Left kidney (tissue), 2 donors: ENCODE measurements around the gene PROC. TPM values are rescaled to one million over a fixed set of nuclear protein-coding genes. Genes with fewer than 3 reads are reported as not detected.

ENCODE experiments used
- DNase-seq: peaks from one replicate; pipeline ENCODE4 v3.0.0-alpha.2; 2013
- polyA plus RNA-seq: library from polyadenylated mRNA; unstranded; fragments of 120-200 nt; gene quantifications from one replicate; pipeline ENCODE4 v1.2.1, GENCODE V29; 2013; ENCODE audit not compliant: insufficient read length

PROC gene
- polyA plus RNA-seq, 1 donor, result 3.6 TPM

DNA sequence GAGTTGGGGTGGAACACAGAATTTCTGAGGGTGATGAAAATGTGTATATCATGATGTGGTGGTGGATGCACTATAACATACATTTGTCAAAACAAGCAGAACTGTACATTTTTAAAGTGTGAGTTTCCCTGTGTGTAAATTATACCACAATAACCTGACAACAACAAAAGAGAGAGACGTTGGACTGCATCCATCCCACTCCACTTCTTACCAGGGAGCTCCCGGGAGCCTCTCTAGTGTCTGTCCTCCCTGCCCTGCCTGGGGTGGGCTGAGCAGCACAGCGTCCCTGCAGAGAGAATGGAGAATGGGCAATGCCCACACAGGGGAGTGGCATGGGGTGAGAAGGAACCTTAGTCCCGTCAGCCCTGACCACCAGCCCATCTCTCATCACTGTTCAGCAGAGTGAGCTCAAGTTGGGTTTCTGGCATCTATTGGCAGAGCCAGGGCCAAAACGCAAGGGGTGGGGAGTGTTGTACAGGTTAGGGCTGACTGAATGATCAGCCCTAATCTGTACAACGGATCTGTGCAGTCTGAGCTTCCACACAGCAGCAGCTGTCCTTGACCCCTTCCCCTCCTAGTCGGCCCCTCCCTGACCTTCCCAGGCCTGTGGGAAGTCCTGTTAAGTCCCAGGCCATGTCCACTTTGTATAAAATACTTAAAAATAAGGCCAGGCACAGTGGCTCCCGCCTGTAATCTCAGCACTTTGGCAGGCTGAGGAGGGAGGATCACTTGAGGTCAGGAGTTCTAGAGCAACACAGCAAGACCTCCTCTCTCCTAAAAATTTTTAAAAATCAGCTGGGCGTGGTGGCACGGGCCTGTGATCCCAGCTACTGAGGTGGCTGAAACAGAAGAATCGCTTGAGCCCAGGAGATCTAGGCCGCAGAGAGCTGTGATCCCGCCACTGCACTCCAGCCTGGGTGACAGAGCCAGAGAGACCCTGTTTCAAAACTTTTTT lies 3.3 kb upstream of the PROC start:
- no peak for DNase-seq

- DNase-seq, result peak; percentile 56
Observed at GRCh38 chr2:127415593-127416505, 2.4 kb upstream of the PROC start.

GRCh38 chr2:127416506-127417001 lies 1.7 kb upstream of the PROC start:
- no peak for DNase-seq

DNA sequence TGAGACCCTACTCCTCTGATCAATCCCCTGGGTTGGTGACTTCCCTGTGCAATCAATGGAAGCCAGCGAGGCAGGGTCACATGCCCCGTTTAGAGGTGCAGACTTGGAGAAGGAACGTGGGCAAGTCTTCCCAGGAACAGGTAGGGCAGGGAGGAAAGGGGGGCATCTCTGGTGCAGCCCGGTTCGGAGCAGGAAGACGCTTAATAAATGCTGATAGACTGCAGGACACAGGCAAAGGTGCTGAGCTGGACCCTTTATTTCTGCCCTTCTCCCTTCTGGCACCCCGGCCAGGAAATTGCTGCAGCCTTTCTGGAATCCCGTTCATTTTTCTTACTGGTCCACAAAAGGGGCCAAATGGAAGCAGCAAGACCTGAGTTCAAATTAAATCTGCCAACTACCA lies 821 bp upstream of the PROC start:
- no peak for DNase-seq

DNA sequence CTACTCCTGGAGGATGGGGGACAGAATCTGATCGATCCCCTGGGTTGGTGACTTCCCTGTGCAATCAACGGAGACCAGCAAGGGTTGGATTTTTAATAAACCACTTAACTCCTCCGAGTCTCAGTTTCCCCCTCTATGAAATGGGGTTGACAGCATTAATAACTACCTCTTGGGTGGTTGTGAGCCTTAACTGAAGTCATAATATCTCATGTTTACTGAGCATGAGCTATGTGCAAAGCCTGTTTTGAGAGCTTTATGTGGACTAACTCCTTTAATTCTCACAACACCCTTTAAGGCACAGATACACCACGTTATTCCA lies 844 bp downstream of the PROC start:
- no peak for DNase-seq

DNA sequence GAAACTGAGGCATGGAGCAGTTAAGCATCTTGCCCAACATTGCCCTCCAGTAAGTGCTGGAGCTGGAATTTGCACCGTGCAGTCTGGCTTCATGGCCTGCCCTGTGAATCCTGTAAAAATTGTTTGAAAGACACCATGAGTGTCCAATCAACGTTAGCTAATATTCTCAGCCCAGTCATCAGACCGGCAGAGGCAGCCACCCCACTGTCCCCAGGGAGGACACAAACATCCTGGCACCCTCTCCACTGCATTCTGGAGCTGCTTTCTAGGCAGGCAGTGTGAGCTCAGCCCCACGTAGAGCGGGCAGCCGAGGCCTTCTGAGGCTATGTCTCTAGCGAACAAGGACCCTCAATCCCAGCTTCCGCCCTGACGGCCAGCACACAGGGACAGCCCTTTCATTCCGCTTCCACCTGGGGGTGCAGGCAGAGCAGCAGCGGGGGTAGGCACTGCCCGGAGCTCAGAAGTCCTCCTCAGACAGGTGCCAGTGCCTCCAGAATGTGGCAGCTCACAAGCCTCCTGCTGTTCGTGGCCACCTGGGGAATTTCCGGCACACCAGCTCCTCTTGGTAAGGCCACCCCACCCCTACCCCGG lies 1.3 kb downstream of the PROC start:
- no peak for DNase-seq

DNA sequence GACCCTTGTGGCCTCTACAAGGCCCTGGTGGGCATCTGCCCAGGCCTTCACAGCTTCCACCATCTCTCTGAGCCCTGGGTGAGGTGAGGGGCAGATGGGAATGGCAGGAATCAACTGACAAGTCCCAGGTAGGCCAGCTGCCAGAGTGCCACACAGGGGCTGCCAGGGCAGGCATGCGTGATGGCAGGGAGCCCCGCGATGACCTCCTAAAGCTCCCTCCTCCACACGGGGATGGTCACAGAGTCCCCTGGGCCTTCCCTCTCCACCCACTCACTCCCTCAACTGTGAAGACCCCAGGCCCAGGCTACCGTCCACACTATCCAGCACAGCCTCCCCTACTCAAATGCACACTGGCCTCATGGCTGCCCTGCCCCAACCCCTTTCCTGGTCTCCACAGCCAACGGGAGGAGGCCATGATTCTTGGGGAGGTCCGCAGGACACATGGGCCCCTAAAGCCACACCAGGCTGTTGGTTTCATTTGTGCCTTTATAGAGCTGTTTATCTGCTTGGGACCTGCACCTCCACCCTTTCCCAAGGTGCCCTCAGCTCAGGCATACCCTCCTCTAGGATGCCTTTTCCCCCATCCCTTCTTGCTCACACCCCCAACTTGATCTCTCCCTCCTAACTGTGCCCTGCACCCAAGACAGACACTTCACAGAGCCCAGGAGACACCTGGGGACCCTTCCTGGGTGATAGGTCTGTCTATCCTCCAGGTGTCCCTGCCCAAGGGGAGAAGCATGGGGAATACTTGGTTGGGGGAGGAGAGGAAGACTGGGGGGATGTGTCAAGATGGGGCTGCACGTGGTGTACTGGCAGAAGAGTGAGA lies 2.0 kb downstream of the PROC start:
- DNase-seq, result no peak

- DNase-seq, result no peak
Observed at GRCh38 chr2:127421116-127421800, 3.0 kb downstream of the PROC start.

- no peak for DNase-seq
Observed at GRCh38 chr2:127421871-127422558, 3.8 kb downstream of the PROC start.

DNA sequence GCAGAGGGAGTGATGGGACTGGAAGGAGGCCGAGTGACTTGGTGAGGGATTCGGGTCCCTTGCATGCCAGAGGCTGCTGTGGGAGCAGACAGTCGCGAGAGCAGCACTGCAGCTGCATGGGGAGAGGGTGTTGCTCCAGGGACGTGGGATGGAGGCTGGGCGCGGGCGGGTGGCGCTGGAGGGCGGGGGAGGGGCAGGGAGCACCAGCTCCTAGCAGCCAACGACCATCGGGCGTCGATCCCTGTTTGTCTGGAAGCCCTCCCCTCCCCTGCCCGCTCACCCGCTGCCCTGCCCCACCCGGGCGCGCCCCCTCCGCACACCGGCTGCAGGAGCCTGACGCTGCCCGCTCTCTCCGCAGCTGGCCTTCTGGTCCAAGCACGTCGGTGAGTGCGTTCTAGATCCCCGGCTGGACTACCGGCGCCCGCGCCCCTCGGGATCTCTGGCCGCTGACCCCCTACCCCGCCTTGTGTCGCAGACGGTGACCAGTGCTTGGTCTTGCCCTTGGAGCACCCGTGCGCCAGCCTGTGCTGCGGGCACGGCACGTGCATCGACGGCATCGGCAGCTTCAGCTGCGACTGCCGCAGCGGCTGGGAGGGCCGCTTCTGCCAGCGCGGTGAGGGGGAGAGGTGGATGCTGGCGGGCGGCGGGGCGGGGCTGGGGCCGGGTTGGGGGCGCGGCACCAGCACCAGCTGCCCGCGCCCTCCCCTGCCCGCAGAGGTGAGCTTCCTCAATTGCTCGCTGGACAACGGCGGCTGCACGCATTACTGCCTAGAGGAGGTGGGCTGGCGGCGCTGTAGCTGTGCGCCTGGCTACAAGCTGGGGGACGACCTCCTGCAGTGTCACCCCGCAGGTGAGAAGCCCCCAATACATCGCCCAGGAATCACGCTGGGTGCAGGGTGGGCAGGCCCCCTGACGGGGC lies 4.6 kb downstream of the PROC start:
- no peak for DNase-seq

GRCh38 chr2:127423478-127423843 lies 5.2 kb downstream of the PROC start:
- DNase-seq, result no peak

DNA sequence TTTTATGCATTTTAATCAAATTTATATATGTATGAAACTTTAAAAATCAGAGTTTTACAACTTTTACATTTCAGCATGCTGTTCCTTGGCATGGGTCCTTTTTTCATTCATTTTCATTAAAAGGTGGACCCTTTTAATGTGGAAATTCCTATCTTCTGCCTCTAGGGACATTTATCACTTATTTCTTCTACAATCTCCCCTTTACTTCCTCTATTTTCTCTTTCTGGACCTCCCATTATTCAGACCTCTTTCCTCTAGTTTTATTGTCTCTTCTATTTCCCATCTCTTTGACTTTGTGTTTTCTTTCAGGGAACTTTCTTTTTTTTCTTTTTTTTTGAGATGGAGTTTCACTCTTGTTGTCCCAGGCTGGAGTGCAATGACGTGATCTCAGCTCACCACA lies 5.7 kb downstream of the PROC start:
- no peak for DNase-seq

GRCh38 chr2:127424598-127425520 lies 6.6 kb downstream of the PROC start:
- no peak for DNase-seq

DNA sequence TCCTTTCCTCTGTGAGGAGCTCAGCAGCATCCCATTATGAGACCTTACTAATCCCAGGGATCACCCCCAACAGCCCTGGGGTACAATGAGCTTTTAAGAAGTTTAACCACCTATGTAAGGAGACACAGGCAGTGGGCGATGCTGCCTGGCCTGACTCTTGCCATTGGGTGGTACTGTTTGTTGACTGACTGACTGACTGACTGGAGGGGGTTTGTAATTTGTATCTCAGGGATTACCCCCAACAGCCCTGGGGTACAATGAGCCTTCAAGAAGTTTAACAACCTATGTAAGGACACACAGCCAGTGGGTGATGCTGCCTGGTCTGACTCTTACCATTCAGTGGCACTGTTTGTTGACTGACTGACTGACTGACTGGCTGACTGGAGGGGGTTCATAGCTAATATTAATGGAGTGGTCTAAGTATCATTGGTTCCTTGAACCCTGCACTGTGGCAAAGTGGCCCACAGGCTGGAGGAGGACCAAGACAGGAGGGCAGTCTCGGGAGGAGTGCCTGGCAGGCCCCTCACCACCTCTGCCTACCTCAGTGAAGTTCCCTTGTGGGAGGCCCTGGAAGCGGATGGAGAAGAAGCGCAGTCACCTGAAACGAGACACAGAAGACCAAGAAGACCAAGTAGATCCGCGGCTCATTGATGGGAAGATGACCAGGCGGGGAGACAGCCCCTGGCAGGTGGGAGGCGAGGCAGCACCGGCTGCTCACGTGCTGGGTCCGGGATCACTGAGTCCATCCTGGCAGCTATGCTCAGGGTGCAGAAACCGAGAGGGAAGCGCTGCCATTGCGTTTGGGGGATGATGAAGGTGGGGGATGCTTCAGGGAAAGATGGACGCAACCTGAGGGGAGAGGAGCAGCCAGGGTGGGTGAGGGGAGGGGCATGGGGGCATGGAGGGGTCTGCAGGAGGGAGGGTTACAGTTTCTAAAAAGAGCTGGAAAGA lies 7.6 kb downstream of the PROC start:
- no peak for DNase-seq

GRCh38 chr2:127426501-127427354 lies 8.5 kb downstream of the PROC start:
- no peak for DNase-seq
